ENCODE measurements around the gene MARVELD1.

The MARVELD1 gene

DNA sequence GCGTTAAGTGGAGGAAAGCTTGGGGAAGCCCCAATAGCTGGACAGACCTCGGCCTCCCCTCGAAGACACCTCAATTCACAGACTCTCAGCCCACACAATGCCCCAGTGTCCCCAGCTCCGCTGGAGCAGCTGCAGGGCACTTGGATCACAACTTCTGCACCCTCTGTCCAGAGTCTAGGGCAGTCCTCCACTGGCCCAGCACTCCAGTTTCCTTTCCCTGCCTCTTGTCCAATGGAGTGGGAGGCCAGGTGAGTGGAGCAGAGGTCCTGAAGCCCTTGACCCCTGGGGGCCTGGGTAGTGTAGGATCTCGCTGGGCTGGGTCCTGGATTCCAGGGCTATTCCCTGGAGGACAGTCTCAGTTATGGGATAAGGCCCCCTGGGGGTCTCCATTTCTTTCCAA, 46.4 kb downstream of the MARVELD1 start:
- DNase-seq, result no peak

GRCh38 chr10:97760461-97761257, 47.1 kb downstream of the MARVELD1 start:
- no peak for DNase-seq

DNA sequence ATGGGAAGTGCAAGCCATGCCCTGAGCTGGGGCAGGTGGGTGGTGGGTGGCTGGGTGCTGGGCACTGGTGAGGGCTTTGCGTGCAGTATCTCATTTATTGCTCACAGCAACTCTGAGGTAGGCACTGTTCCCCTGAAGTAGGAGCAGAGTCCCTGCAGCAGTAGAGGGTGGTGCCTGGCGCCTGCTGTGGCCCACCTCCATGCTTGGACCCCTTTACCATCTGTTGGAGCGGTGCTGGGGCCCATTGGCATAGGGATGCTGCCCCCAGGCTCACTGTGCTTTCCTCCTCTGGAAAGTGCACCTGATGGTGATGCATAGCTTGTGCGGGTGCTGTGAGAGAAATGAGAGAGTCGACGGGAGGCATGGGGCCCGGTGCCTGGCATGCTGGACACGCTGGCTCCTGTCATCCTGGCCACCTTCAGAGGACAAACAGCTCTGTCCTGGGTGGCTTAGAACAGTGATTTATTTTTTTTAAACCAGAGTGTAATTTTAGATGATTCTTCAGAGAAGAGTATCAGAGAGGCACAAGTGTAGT, 47.9 kb downstream of the MARVELD1 start:
- no peak for DNase-seq

GRCh38 chr10:97762056-97762455, 48.5 kb downstream of the MARVELD1 start:
- DNase-seq, result no peak

DNA sequence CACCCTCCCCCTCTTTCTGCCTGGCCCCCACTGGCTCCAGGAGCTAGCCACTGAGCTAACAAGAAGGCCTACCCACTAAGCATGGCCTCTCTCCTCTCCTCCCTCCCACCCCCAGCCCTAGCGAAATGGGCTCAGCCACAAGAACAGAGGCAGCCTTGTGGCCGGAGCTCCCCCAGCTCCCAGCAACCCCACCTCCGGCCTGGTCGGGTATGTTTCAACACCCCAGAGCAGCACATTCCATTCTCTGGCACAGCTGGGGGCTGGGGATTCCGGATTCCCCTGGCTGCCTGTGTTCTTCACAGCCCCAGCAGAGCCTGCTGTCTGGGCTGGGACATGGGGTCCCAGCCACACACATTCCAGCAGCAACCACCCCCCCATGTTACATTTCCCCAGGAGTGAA, 49.3 kb downstream of the MARVELD1 start:
- no peak for DNase-seq

DNA sequence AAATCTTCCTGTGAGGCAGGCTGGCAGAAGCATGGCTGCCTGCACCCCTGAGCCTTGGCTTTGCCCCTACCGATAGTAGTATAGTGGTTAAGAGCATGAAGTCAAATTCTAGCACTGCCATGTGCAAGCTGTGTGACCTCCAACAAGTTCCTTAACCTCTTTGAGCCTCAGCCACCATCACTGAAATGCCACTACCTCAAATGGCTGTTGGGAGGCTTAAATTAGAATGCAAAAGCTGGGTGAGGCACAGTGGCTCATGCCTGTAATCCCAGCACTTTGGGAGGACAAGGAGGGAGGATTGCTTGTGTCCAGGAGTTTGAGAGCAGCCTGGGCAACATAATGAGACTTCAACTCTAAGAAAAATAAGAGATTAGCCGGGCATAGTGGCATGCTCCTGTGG, 49.9 kb downstream of the MARVELD1 start:
- DNase-seq, result no peak

DNA sequence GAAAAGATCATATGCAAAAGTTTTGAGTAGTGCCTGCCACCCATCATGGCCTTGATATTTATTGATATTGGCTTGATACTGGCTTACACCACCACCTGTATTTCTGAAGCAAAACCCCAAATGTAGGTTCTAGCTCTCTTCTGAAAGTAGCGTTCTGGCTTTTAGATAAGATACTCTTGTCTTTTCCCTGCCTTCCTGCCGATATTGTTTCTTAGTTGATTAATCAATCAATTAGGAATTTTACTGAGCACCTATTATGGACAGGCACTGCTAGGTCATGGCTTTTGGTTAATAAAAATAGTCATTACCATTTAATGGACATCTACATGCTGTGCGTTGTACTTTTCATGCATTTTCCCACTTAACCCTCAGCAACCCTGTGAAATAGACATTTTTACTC, 50.4 kb downstream of the MARVELD1 start:
- no peak for DNase-seq

GRCh38 chr10:97764519-97764931, 51.0 kb downstream of the MARVELD1 start:
- no peak for DNase-seq

- no peak for DNase-seq
Measured at GRCh38 chr10:97765201-97765600, 51.7 kb downstream of the MARVELD1 start.

GRCh38 chr10:97766106-97766810, 52.7 kb downstream of the MARVELD1 start:
- no peak for DNase-seq

DNA sequence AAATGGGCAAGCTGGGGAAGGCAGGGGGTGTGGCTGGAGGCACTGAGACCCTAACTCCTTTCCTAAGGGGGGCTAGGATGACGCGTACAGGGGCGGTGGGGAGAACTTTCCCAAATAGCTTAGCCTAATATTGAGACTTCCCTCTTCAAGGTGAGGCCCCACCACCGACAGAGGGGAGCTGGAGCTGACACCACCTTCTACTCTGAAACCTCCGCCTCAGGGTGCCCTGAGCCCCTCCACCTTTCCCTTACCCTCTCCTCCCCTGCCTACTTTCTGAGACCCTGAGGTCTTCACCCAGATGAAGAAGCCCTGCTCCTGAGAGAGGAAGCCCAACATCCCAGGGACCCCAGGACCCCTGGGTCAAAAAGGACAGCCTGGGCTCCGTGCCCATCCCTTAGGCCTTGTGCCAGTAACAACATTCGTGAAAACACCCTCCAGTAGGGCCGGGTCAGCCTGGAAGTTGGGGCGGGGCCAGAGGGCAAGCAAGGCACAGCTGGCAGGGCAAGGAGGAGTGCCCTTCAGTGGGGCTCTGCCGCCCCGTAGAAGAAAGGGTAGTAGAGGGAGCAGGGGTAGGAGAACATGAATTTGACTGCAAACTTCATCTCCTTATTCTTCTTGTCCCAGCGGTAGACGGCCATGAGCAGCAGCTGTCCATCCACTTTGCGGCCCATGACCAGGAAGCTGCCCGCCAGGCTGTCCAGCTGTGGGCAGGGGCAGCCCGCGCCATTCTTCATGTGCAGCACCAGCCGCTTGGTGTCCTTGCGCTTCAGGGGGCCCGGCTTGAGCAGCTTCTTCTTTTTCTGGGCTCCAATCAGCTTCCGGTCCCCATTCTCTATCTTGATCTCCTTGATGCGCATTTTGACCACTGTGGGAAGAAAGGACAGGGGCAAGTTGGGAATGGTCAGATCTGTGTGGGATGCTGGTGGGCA, 53.7 kb downstream of the MARVELD1 start:
- DNase-seq, result no peak

Data from stimulated activated CD4-positive, alpha-beta T cell treated with anti-CD3 and anti-CD28 coated beads, Interleukin-15, amount 100 ng/mL, for 24 hours (primary cell).